GM06990 (cell line): ENCODE data around the gene ANK3.

ENCODE experiments used
- DNase-seq: peaks from one replicate; pipeline ENCODE4 v3.0.0-alpha.2; 2011; ENCODE audit not compliant: insufficient read length; ENCODE audit errors: extremely low read depth
- H3K27me3 ChIP-seq: replicated peaks from 2 replicates; pipeline ENCODE4 v1.6.0; 2011; ENCODE audit warnings: low read length; ENCODE audit not compliant: control insufficient read depth, insufficient read depth
- H3K36me3 ChIP-seq: 2 replicates; pipeline ENCODE4 v1.5.1; 2011; ENCODE audit warnings: low read length; ENCODE audit not compliant: control insufficient read depth, insufficient read depth
- H3K4me3 ChIP-seq: replicated peaks from 2 replicates; pipeline ENCODE4 v1.5.1; 2011; ENCODE audit warnings: low read depth, mild to moderate bottlenecking, control low read depth, low read length
- CTCF ChIP-seq: IDR thresholded peaks from 2 replicates; pipeline ENCODE4 v1.5.1; 2011; ENCODE audit warnings: low read length, control low read depth, mild to moderate bottlenecking, inconsistent platforms; ENCODE audit not compliant: insufficient read depth, poor library complexity, severe bottlenecking

The ANK3 gene

GRCh38 chr10:60000747-60001146 lies 388.9 kb downstream of the ANK3 start:
- Histone ChIP-seq H3K36me3 (no peaks in the 10 kb centered on the region), H3K27me3 (no peaks in the 10 kb centered on the region), H3K4me3 (no peak overlapping the region)
- DNase-seq, result no peak
- TF ChIP-seq CTCF, result no peak

GRCh38 chr10:59997827-59998525 lies 391.7 kb downstream of the ANK3 start:
- Histone ChIP-seq H3K4me3 (no peak overlapping the region), H3K36me3 (no peaks in the 10 kb centered on the region), H3K27me3 (no peaks in the 10 kb centered on the region)
- DNase-seq, result no peak
- no peak for TF ChIP-seq CTCF

- no peaks in the 10 kb centered on the region for H3K36me3 ChIP-seq
- no peaks in the 10 kb centered on the region for H3K27me3 ChIP-seq
- H3K4me3 ChIP-seq, result no peak overlapping the region
- no peak for TF ChIP-seq CTCF
- DNase-seq, result no peak
Measured at GRCh38 chr10:59995862-59996261, 393.8 kb downstream of the ANK3 start.

GRCh38 chr10:59993931-59994330 lies 395.7 kb downstream of the ANK3 start:
- no peak for TF ChIP-seq CTCF
- Histone ChIP-seq H3K27me3 (no peaks in the 10 kb centered on the region; the same call in 1 of the 2 replicates), H3K4me3 (no peak overlapping the region), H3K36me3 (no peaks in the 10 kb centered on the region)
- no peak for DNase-seq

GRCh38 chr10:59991661-59992060 lies 398.0 kb downstream of the ANK3 start:
- no peak overlapping the region for H3K4me3 ChIP-seq
- DNase-seq, result peak; percentile 5

More at GRCh38 chr10:59991661-59992060, 398.0 kb downstream of the ANK3 start:
- Histone ChIP-seq H3K27me3 (no peaks in the 10 kb centered on the region; the same call in 1 of the 2 replicates), H3K36me3 (no peaks in the 10 kb centered on the region)
- no peak for TF ChIP-seq CTCF
